ENCODE data around the gene DRICH1. TPM values are rescaled to one million over a fixed set of nuclear protein-coding genes. Genes with fewer than 3 reads are reported as not detected.
"Not testable (repeated sequence)": the region's sequence is repeated elsewhere in the genome, so short reads cannot be mapped to it uniquely, and the experiment has no call there.

The DRICH1 gene
- total and polyA plus RNA-seq, 3 experiments from 2014 or later, result 0.47 to 0.66 TPM; not detected in 1

GRCh38 chr22:23597576-23598268, 34.4 kb downstream of the DRICH1 start:
- H3K9me3 ChIP-seq (ENCODE audit: low read length); H3K4me1 Mint-ChIP-seq; H3K27me3 ChIP-seq (ENCODE audit: insufficient read depth, low read length, poor library complexity, severe bottlenecking); H3K27me3 Mint-ChIP-seq; DNase-seq; H3K9me3 Mint-ChIP-seq; H3K4me1 ChIP-seq (ENCODE audit: insufficient read depth, low read length); H3K27ac ChIP-seq (ENCODE audit: low read depth, low read length); POLR2A ChIA-PET; H3K36me3 ChIP-seq (ENCODE audit: insufficient read depth, low read length); H3K4me3 ChIP-seq (ENCODE audit: low read length); H3K4me3 Mint-ChIP-seq; H3K27ac Mint-ChIP-seq; CTCF ChIA-PET; H3K36me3 Mint-ChIP-seq: not testable (repeated sequence)

GRCh38 chr22:23595904-23596303, 36.2 kb downstream of the DRICH1 start:
- H3K4me1 Mint-ChIP-seq; H3K9me3 Mint-ChIP-seq; H3K27ac ChIP-seq (ENCODE audit: low read depth, low read length); H3K4me3 ChIP-seq (ENCODE audit: low read length); POLR2A ChIA-PET; H3K36me3 Mint-ChIP-seq; H3K4me1 ChIP-seq (ENCODE audit: insufficient read depth, low read length); H3K27me3 ChIP-seq (ENCODE audit: insufficient read depth, low read length, poor library complexity, severe bottlenecking); H3K4me3 Mint-ChIP-seq; DNase-seq; H3K9me3 ChIP-seq (ENCODE audit: low read length); H3K36me3 ChIP-seq (ENCODE audit: insufficient read depth, low read length); CTCF ChIA-PET: not testable (repeated sequence)
- Mint-ChIP-seq H3K27me3 (peaks cover 3 to 16% of the 10 kb centered on the region in 2 donors), H3K27ac (peak overlapping the region in 3 of 8 donors; percentile 1 to 30 (median 18))

GRCh38 chr22:23591846-23592245, 40.3 kb downstream of the DRICH1 start:
- CTCF ChIA-PET, result interaction anchor here (1.1 to 2.1 kb wide), 3 partner anchors 10 to 258 kb away, joined by 3 to 7 read pairs (median 4); no protein-coding TSS in a partner anchor
- Histone ChIP-seq H3K27ac (ENCODE audit: low read depth, low read length) (no peak overlapping the region), H3K9me3 (ENCODE audit: low read length) (no peaks in the 10 kb centered on the region), H3K4me3 (ENCODE audit: low read length) (no peak overlapping the region), H3K27me3 (ENCODE audit: insufficient read depth, low read length, poor library complexity, severe bottlenecking) (no peaks in the 10 kb centered on the region), H3K36me3 (ENCODE audit: insufficient read depth, low read length) (no peaks in the 10 kb centered on the region), H3K4me1 (ENCODE audit: insufficient read depth, low read length) (no peaks in the 10 kb centered on the region)
- H3K36me3 Mint-ChIP-seq, result peaks cover 0 to 5% (median 0%) of the 10 kb centered on the region in 3 donors
- H3K4me1 Mint-ChIP-seq, result no peaks in the 10 kb centered on the region
- POLR2A ChIA-PET, result no interaction called here
- no peak overlapping the region for H3K27ac Mint-ChIP-seq
- DNase-seq, result no peak
- peaks cover 0 to 7% (median 4%) of the 10 kb centered on the region in 5 donors for H3K9me3 Mint-ChIP-seq
- no peak overlapping the region for H3K4me3 Mint-ChIP-seq
- H3K27me3 Mint-ChIP-seq, result peaks cover 3 to 17% of the 10 kb centered on the region in 2 donors

- Histone ChIP-seq H3K27me3 (ENCODE audit: insufficient read depth, low read length, poor library complexity, severe bottlenecking) (no peaks in the 10 kb centered on the region), H3K27ac (ENCODE audit: low read depth, low read length) (no peak overlapping the region), H3K4me1 (ENCODE audit: insufficient read depth, low read length) (no peaks in the 10 kb centered on the region), H3K9me3 (ENCODE audit: low read length) (no peaks in the 10 kb centered on the region), H3K4me3 (ENCODE audit: low read length) (no peak overlapping the region), H3K36me3 (ENCODE audit: insufficient read depth, low read length) (no peaks in the 10 kb centered on the region)
- Mint-ChIP-seq H3K36me3 (peaks cover 0 to 5% (median 0%) of the 10 kb centered on the region in 3 donors), H3K27ac (no peak overlapping the region), H3K9me3 (peaks cover 0 to 7% (median 4%) of the 10 kb centered on the region in 5 donors), H3K4me1 (no peaks in the 10 kb centered on the region), H3K27me3 (peaks cover 3 to 17% of the 10 kb centered on the region in 2 donors), H3K4me3 (no peak overlapping the region)
- ChIA-PET CTCF (interaction anchor here (0.8 to 2.1 kb wide), 4 partner anchors 9 to 258 kb away, joined by 3 to 7 read pairs (median 4); no protein-coding TSS in a partner anchor), POLR2A (no interaction called here)
- peak; percentile 22 to 58 (median 39) for DNase-seq
Measured at GRCh38 chr22:23591201-23591791, 40.8 kb downstream of the DRICH1 start.

- Mint-ChIP-seq H3K36me3 (no peaks in the 10 kb centered on the region), H3K4me1 (no peaks in the 10 kb centered on the region), H3K9me3 (no peaks in the 10 kb centered on the region), H3K4me3 (no peak overlapping the region), H3K27ac (no peak overlapping the region), H3K27me3 (peaks cover 12 to 40% of the 10 kb centered on the region in 2 donors)
- H3K36me3 ChIP-seq (ENCODE audit: insufficient read depth, low read length), result no peaks in the 10 kb centered on the region
- no peak overlapping the region for H3K4me3 ChIP-seq (ENCODE audit: low read length)
- H3K27me3 ChIP-seq (ENCODE audit: insufficient read depth, low read length, poor library complexity, severe bottlenecking), result peaks cover 6% of the 10 kb centered on the region
- DNase-seq, result peak in 1 of 5 donors; percentile 30
- no peaks in the 10 kb centered on the region for H3K9me3 ChIP-seq (ENCODE audit: low read length)
- ChIA-PET CTCF (no interaction called here), POLR2A (no interaction called here)
- H3K27ac ChIP-seq (ENCODE audit: low read depth, low read length), result no peak overlapping the region
- no peaks in the 10 kb centered on the region for H3K4me1 ChIP-seq (ENCODE audit: insufficient read depth, low read length)
Measured at GRCh38 chr22:23583836-23584235, 48.3 kb downstream of the DRICH1 start.

- no peak for DNase-seq
- H3K27me3 Mint-ChIP-seq, result peaks cover 12 to 42% of the 10 kb centered on the region in 2 donors
- Histone ChIP-seq H3K4me3 (ENCODE audit: low read length) (no peak overlapping the region), H3K9me3 (ENCODE audit: low read length) (no peaks in the 10 kb centered on the region), H3K27me3 (ENCODE audit: insufficient read depth, low read length, poor library complexity, severe bottlenecking) (peaks cover 6% of the 10 kb centered on the region), H3K36me3 (ENCODE audit: insufficient read depth, low read length) (no peaks in the 10 kb centered on the region), H3K4me1 (ENCODE audit: insufficient read depth, low read length) (no peaks in the 10 kb centered on the region), H3K27ac (ENCODE audit: low read depth, low read length) (no peak overlapping the region)
- POLR2A ChIA-PET, result no interaction called here
- CTCF ChIA-PET, result interaction anchor here (2.7 kb wide), 1 partner anchor 8 kb away, joined by 7 read pairs; no protein-coding TSS in a partner anchor
- no peak overlapping the region for H3K27ac Mint-ChIP-seq
- no peaks in the 10 kb centered on the region for H3K9me3 Mint-ChIP-seq
- H3K4me1 Mint-ChIP-seq, result no peaks in the 10 kb centered on the region
- H3K36me3 Mint-ChIP-seq, result no peaks in the 10 kb centered on the region
- no peak overlapping the region for H3K4me3 Mint-ChIP-seq
Measured at GRCh38 chr22:23583153-23583552, 49.0 kb downstream of the DRICH1 start.

- Histone ChIP-seq H3K4me1 (ENCODE audit: insufficient read depth, low read length) (no peaks in the 10 kb centered on the region), H3K4me3 (ENCODE audit: low read length) (no peak overlapping the region), H3K27me3 (ENCODE audit: insufficient read depth, low read length, poor library complexity, severe bottlenecking) (peaks cover 6% of the 10 kb centered on the region), H3K27ac (ENCODE audit: low read depth, low read length) (no peak overlapping the region), H3K9me3 (ENCODE audit: low read length) (no peaks in the 10 kb centered on the region), H3K36me3 (ENCODE audit: insufficient read depth, low read length) (no peaks in the 10 kb centered on the region)
- ChIA-PET CTCF (interaction anchor here (2.7 kb wide), 1 partner anchor 10 kb away, joined by 7 read pairs; no protein-coding TSS in a partner anchor), POLR2A (no interaction called here)
- Mint-ChIP-seq H3K4me3 (no peak overlapping the region), H3K27ac (no peak overlapping the region), H3K9me3 (no peaks in the 10 kb centered on the region), H3K27me3 (peaks cover 20 to 48% of the 10 kb centered on the region in 2 donors), H3K36me3 (no peaks in the 10 kb centered on the region), H3K4me1 (no peaks in the 10 kb centered on the region)
- DNase-seq, result no peak
Measured at GRCh38 chr22:23581260-23581650, 50.9 kb downstream of the DRICH1 start.

- no peak overlapping the region for H3K27ac Mint-ChIP-seq
- H3K27me3 Mint-ChIP-seq, result peaks cover 23 to 50% of the 10 kb centered on the region in 2 donors
- no peak for DNase-seq
- H3K27ac ChIP-seq (ENCODE audit: low read depth, low read length), result no peak overlapping the region
- no peaks in the 10 kb centered on the region for H3K4me1 Mint-ChIP-seq
- no peak overlapping the region for H3K4me3 Mint-ChIP-seq
- no peaks in the 10 kb centered on the region for H3K36me3 ChIP-seq (ENCODE audit: insufficient read depth, low read length)
- ChIA-PET POLR2A (no interaction called here), CTCF (interaction anchor here (2.7 kb wide), 1 partner anchor 11 kb away, joined by 7 read pairs; no protein-coding TSS in a partner anchor)
- H3K36me3 Mint-ChIP-seq, result no peaks in the 10 kb centered on the region
- no peak overlapping the region for H3K4me3 ChIP-seq (ENCODE audit: low read length)
- peaks cover 6% of the 10 kb centered on the region for H3K27me3 ChIP-seq (ENCODE audit: insufficient read depth, low read length, poor library complexity, severe bottlenecking)
- H3K4me1 ChIP-seq (ENCODE audit: insufficient read depth, low read length), result no peaks in the 10 kb centered on the region
- H3K9me3 ChIP-seq (ENCODE audit: low read length), result no peaks in the 10 kb centered on the region
- H3K9me3 Mint-ChIP-seq, result no peaks in the 10 kb centered on the region
Measured at GRCh38 chr22:23580576-23581259, 51.4 kb downstream of the DRICH1 start.

Data from CD8-positive, alpha-beta memory T cell (primary cell).